ENCODE results near the gene OPN3. TPM values are rescaled to one million over a fixed set of nuclear protein-coding genes. Genes with fewer than 3 reads are reported as not detected.

OPN3 gene
- total RNA-seq, 1 experiment from 2014 or later, result 7.8 TPM

GRCh38 chr1:241610056-241610815 lies 29.9 kb downstream of the OPN3 start:
- H3K4me1 Mint-ChIP-seq (ENCODE audit: low read depth, unreplicated experiment), result peaks cover 9% of the 10 kb centered on the region
- BruUV-seq (replicated peaks), result no TSS peak
- ChIA-PET CTCF (interaction anchor here (0.7 to 1.7 kb wide), 6 partner anchors 17 to 241 kb away, joined by 3 to 9 read pairs (median 4); no protein-coding TSS in a partner anchor), POLR2A (no interaction called here)
- H3K4me3 Mint-ChIP-seq (ENCODE audit: unreplicated experiment), result no peak overlapping the region
- no peaks in the 10 kb centered on the region for H3K36me3 Mint-ChIP-seq (ENCODE audit: insufficient read depth, unreplicated experiment)
- DNase-seq, result peak in 1 of 2 experiments; percentile 17
- H3K27ac Mint-ChIP-seq (ENCODE audit: unreplicated experiment), result no peak overlapping the region
- no peaks in the 10 kb centered on the region for H3K27me3 Mint-ChIP-seq (ENCODE audit: insufficient read depth, unreplicated experiment)
- Histone ChIP-seq H3K27me3 (replicated peaks; ENCODE audit: control insufficient read depth, insufficient read depth, low read length) (no peaks in the 10 kb centered on the region), H3K4me3 (ENCODE audit: low read depth, low read length) (no peak overlapping the region), H3K4me1 (peaks cover 14% of the 10 kb centered on the region), H3K9me3 (no peaks in the 10 kb centered on the region), H3K36me3 (ENCODE audit: control insufficient read depth, insufficient read depth, low read length) (no peaks in the 10 kb centered on the region)
- H3K9me3 Mint-ChIP-seq (ENCODE audit: unreplicated experiment), result no peaks in the 10 kb centered on the region
- no peak for TF ChIP-seq CTCF (IDR thresholded peaks at IDR 0.05; ENCODE audit: insufficient read depth in 1 of 2, low read depth in 1 of 2, low read length in 1 of 2, severe bottlenecking in 1 of 2, unreplicated experiment in 1 of 2)
- intact Hi-C loops (cut with micrococcal nuclease; ENCODE audit: unreplicated experiment), result loop anchor here (1.0 to 5.0 kb wide), 3 partner anchors 31 to 377 kb away; partner anchors contain the start of genes CHML and OPN3

- Histone ChIP-seq H3K27me3 (replicated peaks; ENCODE audit: control insufficient read depth, insufficient read depth, low read length) (no peaks in the 10 kb centered on the region), H3K4me1 (peaks cover 14% of the 10 kb centered on the region), H3K36me3 (ENCODE audit: control insufficient read depth, insufficient read depth, low read length) (no peaks in the 10 kb centered on the region), H3K9me3 (no peaks in the 10 kb centered on the region), H3K4me3 (ENCODE audit: low read depth, low read length) (no peak overlapping the region)
- Mint-ChIP-seq H3K4me1 (ENCODE audit: low read depth, unreplicated experiment) (peaks cover 6% of the 10 kb centered on the region), H3K9me3 (ENCODE audit: unreplicated experiment) (no peaks in the 10 kb centered on the region), H3K27ac (ENCODE audit: unreplicated experiment) (no peak overlapping the region), H3K27me3 (ENCODE audit: insufficient read depth, unreplicated experiment) (no peaks in the 10 kb centered on the region), H3K4me3 (ENCODE audit: unreplicated experiment) (no peak overlapping the region), H3K36me3 (ENCODE audit: insufficient read depth, unreplicated experiment) (no peaks in the 10 kb centered on the region)
- no peak for TF ChIP-seq CTCF (IDR thresholded peaks at IDR 0.05; ENCODE audit: insufficient read depth in 1 of 2, low read depth in 1 of 2, low read length in 1 of 2, severe bottlenecking in 1 of 2, unreplicated experiment in 1 of 2)
- no peak for DNase-seq
- BruUV-seq (replicated peaks), result no TSS peak
- CTCF ChIA-PET, result interaction anchor here (0.6 kb wide), 1 partner anchor 50 kb away, joined by 3 read pairs; no protein-coding TSS in a partner anchor
- POLR2A ChIA-PET, result no interaction called here
- intact Hi-C loops (cut with micrococcal nuclease; ENCODE audit: unreplicated experiment), result no loop called here
Measured at GRCh38 chr1:241608379-241609033, 31.7 kb downstream of the OPN3 start.

- Histone ChIP-seq H3K9me3 (no peaks in the 10 kb centered on the region), H3K27me3 (replicated peaks; ENCODE audit: control insufficient read depth, insufficient read depth, low read length) (no peaks in the 10 kb centered on the region), H3K36me3 (ENCODE audit: control insufficient read depth, insufficient read depth, low read length) (no peaks in the 10 kb centered on the region), H3K4me1 (peaks cover 14% of the 10 kb centered on the region), H3K4me3 (ENCODE audit: low read depth, low read length) (no peak overlapping the region)
- no peak overlapping the region for H3K4me3 Mint-ChIP-seq (ENCODE audit: unreplicated experiment)
- no peaks in the 10 kb centered on the region for H3K27me3 Mint-ChIP-seq (ENCODE audit: insufficient read depth, unreplicated experiment)
- DNase-seq, result no peak
- no TSS peak for BruUV-seq (replicated peaks)
- no peak overlapping the region for H3K27ac Mint-ChIP-seq (ENCODE audit: unreplicated experiment)
- POLR2A ChIA-PET, result no interaction called here
- no peak for TF ChIP-seq CTCF (IDR thresholded peaks at IDR 0.05; ENCODE audit: insufficient read depth in 1 of 2, low read depth in 1 of 2, low read length in 1 of 2, severe bottlenecking in 1 of 2, unreplicated experiment in 1 of 2)
- H3K9me3 Mint-ChIP-seq (ENCODE audit: unreplicated experiment), result no peaks in the 10 kb centered on the region
- H3K36me3 Mint-ChIP-seq (ENCODE audit: insufficient read depth, unreplicated experiment), result no peaks in the 10 kb centered on the region
- CTCF ChIA-PET, result no interaction called here
- H3K4me1 Mint-ChIP-seq (ENCODE audit: low read depth, unreplicated experiment), result peaks cover under 1% of the 10 kb centered on the region
- intact Hi-C loops (cut with micrococcal nuclease; ENCODE audit: unreplicated experiment), result no loop called here
Measured at GRCh38 chr1:241607497-241607896, 32.7 kb downstream of the OPN3 start.
